ENCODE data around the gene MMP26. TPM values are rescaled to one million over a fixed set of nuclear protein-coding genes. Genes with fewer than 3 reads are reported as not detected.

MMP26 gene
- polyA plus RNA-seq, 1 donor (not counting 4 experiments of a cell fraction or from before 2014, with no cell fraction given), result not detected

DNA sequence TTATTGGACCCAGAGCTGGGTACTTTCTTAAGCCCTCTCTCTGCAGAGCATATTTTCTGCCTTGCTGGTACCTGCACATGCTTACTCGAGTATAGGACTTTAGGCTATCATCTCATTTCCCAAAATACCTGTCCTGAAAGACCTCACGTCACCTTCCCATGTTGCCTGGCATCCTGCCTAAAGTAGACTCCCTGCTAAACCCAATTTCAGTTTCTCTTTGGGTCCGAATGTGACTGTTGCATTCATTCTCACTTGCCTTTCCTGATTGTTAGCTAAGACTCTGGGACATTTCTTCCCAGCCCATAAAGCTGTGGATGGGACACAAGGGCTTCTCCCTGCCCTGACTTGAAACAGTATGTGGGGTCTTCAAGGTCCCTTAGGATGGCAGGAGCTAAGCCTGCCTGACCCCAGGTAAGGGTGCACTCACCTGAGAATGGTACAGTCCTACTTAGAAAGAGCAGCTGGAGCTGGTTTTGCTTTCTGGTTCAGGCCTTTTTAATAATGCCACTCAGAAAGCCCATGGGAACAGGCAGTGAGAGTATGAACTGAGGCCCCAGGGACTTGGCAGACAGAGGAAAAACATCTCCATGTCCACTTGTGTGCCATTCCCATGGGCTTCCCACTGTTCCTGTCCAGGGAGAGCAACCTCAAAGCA lies 19.8 kb upstream of the MMP26 start:
- no peaks in the 10 kb centered on the region for H4K20me1 ChIP-seq (ENCODE audit: control insufficient read depth, extremely low read depth, insufficient read depth, low read length)
- DNase-seq (ENCODE audit: low read depth, low spot score) (no peak), FAIRE-seq (no peak)
- dilution Hi-C loops (cut with MboI; ENCODE audit: extremely low pct_ligation_motif_present, low sequenced_read_pairs), result no loop called here
- no peaks in the 10 kb centered on the region for H3K79me2 ChIP-seq (ENCODE audit: control insufficient read depth, insufficient read depth, low read length)
- no peaks in the 10 kb centered on the region for H3K9me3 ChIP-seq (ENCODE audit: control insufficient read depth, low read depth, low read length)
- H2AFZ ChIP-seq (ENCODE audit: control insufficient read depth, low read length), result no peak overlapping the region
- no peak overlapping the region for H3K9ac ChIP-seq (ENCODE audit: control insufficient read depth, extremely low read depth, insufficient read depth, low read length)
- H3K4me2 ChIP-seq (ENCODE audit: control insufficient read depth, extremely low read depth, insufficient read depth, low read depth, low read length), result no peak overlapping the region
- H3K9me1 ChIP-seq (ENCODE audit: control insufficient read depth, extremely low read depth, insufficient read depth, low read length), result no peaks in the 10 kb centered on the region
- H3K27ac ChIP-seq (ENCODE audit: control insufficient read depth, insufficient read depth, low read length), result no peak overlapping the region
- no peaks in the 10 kb centered on the region for H3K27me3 ChIP-seq (ENCODE audit: control insufficient read depth, extremely low read depth, insufficient read depth, low read length)
- peaks cover 17% of the 10 kb centered on the region for H3K4me1 ChIP-seq (ENCODE audit: control insufficient read depth, extremely low read depth, insufficient read depth, low read length)
- no peaks in the 10 kb centered on the region for H3K36me3 ChIP-seq (ENCODE audit: control insufficient read depth in 2 of 2, extremely low read depth in 1 of 2, insufficient read depth in 2 of 2, low read length in 2 of 2)
- no peak overlapping the region for H3K4me3 ChIP-seq (ENCODE audit: control insufficient read depth in 2 of 3, extremely low read depth in 1 of 3, insufficient read depth in 2 of 3, low read depth in 1 of 3, low read length in 3 of 3)
- TF ChIP-seq, protein P1, sequence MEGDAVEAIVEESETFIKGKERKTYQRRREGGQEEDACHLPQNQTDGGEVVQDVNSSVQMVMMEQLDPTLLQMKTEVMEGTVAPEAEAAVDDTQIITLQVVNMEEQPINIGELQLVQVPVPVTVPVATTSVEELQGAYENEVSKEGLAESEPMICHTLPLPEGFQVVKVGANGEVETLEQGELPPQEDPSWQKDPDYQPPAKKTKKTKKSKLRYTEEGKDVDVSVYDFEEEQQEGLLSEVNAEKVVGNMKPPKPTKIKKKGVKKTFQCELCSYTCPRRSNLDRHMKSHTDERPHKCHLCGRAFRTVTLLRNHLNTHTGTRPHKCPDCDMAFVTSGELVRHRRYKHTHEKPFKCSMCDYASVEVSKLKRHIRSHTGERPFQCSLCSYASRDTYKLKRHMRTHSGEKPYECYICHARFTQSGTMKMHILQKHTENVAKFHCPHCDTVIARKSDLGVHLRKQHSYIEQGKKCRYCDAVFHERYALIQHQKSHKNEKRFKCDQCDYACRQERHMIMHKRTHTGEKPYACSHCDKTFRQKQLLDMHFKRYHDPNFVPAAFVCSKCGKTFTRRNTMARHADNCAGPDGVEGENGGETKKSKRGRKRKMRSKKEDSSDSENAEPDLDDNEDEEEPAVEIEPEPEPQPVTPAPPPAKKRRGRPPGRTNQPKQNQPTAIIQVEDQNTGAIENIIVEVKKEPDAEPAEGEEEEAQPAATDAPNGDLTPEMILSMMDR (optimal IDR thresholded peaks at IDR 0.05 in 1 of 3, IDR thresholded peaks at IDR 0.05 in 1 of 3, conservative IDR thresholded peaks at IDR 0.05 in 1 of 3; ENCODE audit: extremely low read depth in 1 of 3, insufficient read depth in 2 of 3, low read length in 3 of 3), result no peak
- TF ChIP-seq EZH2 (IDR thresholded peaks at IDR 0.05; ENCODE audit: low read length), result no peak

DNA sequence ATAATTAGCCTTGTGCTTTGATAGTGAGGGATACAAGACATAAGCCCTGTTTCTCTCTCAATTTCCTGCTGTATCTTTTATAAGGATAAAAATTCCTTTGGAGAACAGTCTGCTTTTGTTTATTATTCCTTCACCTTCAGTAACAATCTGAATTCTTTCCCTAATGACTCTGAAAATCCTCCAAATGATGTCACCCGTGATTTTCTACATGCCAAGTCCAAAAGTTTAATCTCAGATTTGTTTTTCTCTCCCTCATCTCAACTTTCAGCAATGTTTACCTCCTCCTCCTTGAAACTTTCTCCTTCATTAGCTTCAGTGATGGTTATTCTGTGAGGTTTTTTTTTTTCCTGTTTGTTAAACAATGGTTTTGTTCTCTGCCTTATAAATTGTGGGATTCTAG lies 9.1 kb upstream of the MMP26 start:
- no peaks in the 10 kb centered on the region for H4K20me1 ChIP-seq (ENCODE audit: control insufficient read depth, extremely low read depth, insufficient read depth, low read length)
- no peak overlapping the region for H3K4me3 ChIP-seq (ENCODE audit: control insufficient read depth in 2 of 3, extremely low read depth in 1 of 3, insufficient read depth in 2 of 3, low read depth in 1 of 3, low read length in 3 of 3)
- H3K27ac ChIP-seq (ENCODE audit: control insufficient read depth, insufficient read depth, low read length), result no peak overlapping the region
- H2AFZ ChIP-seq (ENCODE audit: control insufficient read depth, low read length), result no peak overlapping the region
- no peaks in the 10 kb centered on the region for H3K9me1 ChIP-seq (ENCODE audit: control insufficient read depth, extremely low read depth, insufficient read depth, low read length)
- no peaks in the 10 kb centered on the region for H3K27me3 ChIP-seq (ENCODE audit: control insufficient read depth, extremely low read depth, insufficient read depth, low read length)
- H3K9me3 ChIP-seq (ENCODE audit: control insufficient read depth, low read depth, low read length), result no peaks in the 10 kb centered on the region
- dilution Hi-C loops (cut with MboI; ENCODE audit: extremely low pct_ligation_motif_present, low sequenced_read_pairs), result no loop called here
- TF ChIP-seq EZH2 (IDR thresholded peaks at IDR 0.05; ENCODE audit: low read length), result no peak
- TF ChIP-seq, protein P1 (optimal IDR thresholded peaks at IDR 0.05 in 1 of 3, IDR thresholded peaks at IDR 0.05 in 1 of 3, conservative IDR thresholded peaks at IDR 0.05 in 1 of 3; ENCODE audit: extremely low read depth in 1 of 3, insufficient read depth in 2 of 3, low read length in 3 of 3), result no peak
- H3K36me3 ChIP-seq (ENCODE audit: control insufficient read depth in 2 of 2, extremely low read depth in 1 of 2, insufficient read depth in 2 of 2, low read length in 2 of 2), result no peaks in the 10 kb centered on the region
- FAIRE-seq, result no peak
- H3K4me1 ChIP-seq (ENCODE audit: control insufficient read depth, extremely low read depth, insufficient read depth, low read length), result no peaks in the 10 kb centered on the region
- no peak overlapping the region for H3K9ac ChIP-seq (ENCODE audit: control insufficient read depth, extremely low read depth, insufficient read depth, low read length)
- no peak overlapping the region for H3K4me2 ChIP-seq (ENCODE audit: control insufficient read depth, extremely low read depth, insufficient read depth, low read depth, low read length)
- H3K79me2 ChIP-seq (ENCODE audit: control insufficient read depth, insufficient read depth, low read length), result no peaks in the 10 kb centered on the region
- DNase-seq (ENCODE audit: low read depth, low spot score), result no peak
